IMR-90 (cell line): ENCODE results near the gene ABCC8.

Source experiments
- BHLHE40 ChIP-seq: fragments of 150-350 bp; IDR thresholded peaks from 2 replicates; pipeline ENCODE4 v1.6.1; 2016; ENCODE audit warnings: mild to moderate bottlenecking, low read depth, low read length
- CTCF ChIP-seq: conservative IDR thresholded peaks from 2 replicates; pipeline ENCODE4 v1.5.1; 2012; ENCODE audit warnings: mild to moderate bottlenecking, low read depth, low read length, improper control_type of control experiment
- ELK1 ChIP-seq: fragments of 150-350 bp; IDR thresholded peaks from 2 replicates; pipeline ENCODE4 v1.6.1; 2016; ENCODE audit warnings: low read depth, mild to moderate bottlenecking, low read length, moderate library complexity, borderline replicate concordance
- FOS ChIP-seq: fragments of 150-350 bp; IDR thresholded peaks from 2 replicates; pipeline ENCODE4 v1.6.1; 2016; ENCODE audit warnings: low read depth, low read length
- MAFK ChIP-seq: IDR thresholded peaks from 2 replicates; pipeline ENCODE4 v1.6.1; 2012; ENCODE audit warnings: low read depth, low read length, improper control_type of control experiment
- MAZ ChIP-seq: IDR thresholded peaks from 2 replicates; pipeline ENCODE4 v1.6.1; 2012; ENCODE audit warnings: low read depth, mild to moderate bottlenecking, low read length, improper control_type of control experiment, moderate library complexity, borderline replicate concordance
- NFE2L2 ChIP-seq: fragments of 150-350 bp; IDR thresholded peaks from 2 replicates; pipeline ENCODE4 v1.6.1; 2016; ENCODE audit warnings: low read depth, mild to moderate bottlenecking, low read length
- POLR2A ChIP-seq: IDR thresholded peaks from 2 replicates; pipeline ENCODE4 v1.6.1; 2012; ENCODE audit warnings: mild to moderate bottlenecking, low read depth, low read length
- RAD21 ChIP-seq: IDR thresholded peaks from 2 replicates; pipeline ENCODE4 v1.6.1; 2012; ENCODE audit warnings: low read length, improper control_type of control experiment
- RCOR1 ChIP-seq: IDR thresholded peaks from 2 replicates; pipeline ENCODE4 v1.6.1; 2012; ENCODE audit warnings: mild to moderate bottlenecking, low read length, improper control_type of control experiment; ENCODE audit not compliant: insufficient replicate concordance
- RFX5 ChIP-seq: IDR thresholded peaks from 2 replicates; pipeline ENCODE4 v1.8.0; 2012; ENCODE audit warnings: low read depth, mild to moderate bottlenecking, low read length, moderate library complexity
- SMC3 ChIP-seq: fragments of 150-350 bp; IDR thresholded peaks from 2 replicates; pipeline ENCODE4 v1.6.1; 2016; ENCODE audit warnings: low read depth, mild to moderate bottlenecking, antibody characterized with exemption, low read length, moderate library complexity
- TF ChIP-seq, protein P1 (sequence below): fragments of 150-350 bp; IDR thresholded peaks from 2 replicates; pipeline ENCODE4 v1.6.1; 2017; ENCODE audit warnings: mild to moderate bottlenecking, antibody characterized with exemption, low read length, low read depth

GRCh38 chr11:17434108-17434507 is 42.5 kb downstream of the ABCC8 start:
- TF ChIP-seq POLR2A = no peak
- no peak for TF ChIP-seq RFX5
- TF ChIP-seq CTCF = no peak
- no peak for TF ChIP-seq ELK1
- TF ChIP-seq, protein P1, sequence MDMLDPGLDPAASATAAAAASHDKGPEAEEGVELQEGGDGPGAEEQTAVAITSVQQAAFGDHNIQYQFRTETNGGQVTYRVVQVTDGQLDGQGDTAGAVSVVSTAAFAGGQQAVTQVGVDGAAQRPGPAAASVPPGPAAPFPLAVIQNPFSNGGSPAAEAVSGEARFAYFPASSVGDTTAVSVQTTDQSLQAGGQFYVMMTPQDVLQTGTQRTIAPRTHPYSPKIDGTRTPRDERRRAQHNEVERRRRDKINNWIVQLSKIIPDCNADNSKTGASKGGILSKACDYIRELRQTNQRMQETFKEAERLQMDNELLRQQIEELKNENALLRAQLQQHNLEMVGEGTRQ = no peak
- no peak for TF ChIP-seq FOS
- no peak for TF ChIP-seq MAFK
- no peak for TF ChIP-seq RAD21
- TF ChIP-seq SMC3 = no peak
- no peak for TF ChIP-seq BHLHE40
- TF ChIP-seq MAZ = no peak
- no peak for TF ChIP-seq NFE2L2
- TF ChIP-seq RCOR1 = no peak
